ENCODE results near the gene TCF15. TPM values are rescaled to one million over a fixed set of nuclear protein-coding genes. Genes with fewer than 3 reads are reported as not detected.
A peak's percentile ranks its signal among the peaks of the same experiment; 100 is the strongest.

The TCF15 gene
- total and polyA plus RNA-seq, 2 of the 13 experiments (the other 11 are each of a cell fraction or from before 2014, with no cell fraction given) = not detected

GRCh38 chr20:654417-654750, 44.3 kb upstream of the TCF15 start (continued):
- TF ChIP-seq, protein P1, sequence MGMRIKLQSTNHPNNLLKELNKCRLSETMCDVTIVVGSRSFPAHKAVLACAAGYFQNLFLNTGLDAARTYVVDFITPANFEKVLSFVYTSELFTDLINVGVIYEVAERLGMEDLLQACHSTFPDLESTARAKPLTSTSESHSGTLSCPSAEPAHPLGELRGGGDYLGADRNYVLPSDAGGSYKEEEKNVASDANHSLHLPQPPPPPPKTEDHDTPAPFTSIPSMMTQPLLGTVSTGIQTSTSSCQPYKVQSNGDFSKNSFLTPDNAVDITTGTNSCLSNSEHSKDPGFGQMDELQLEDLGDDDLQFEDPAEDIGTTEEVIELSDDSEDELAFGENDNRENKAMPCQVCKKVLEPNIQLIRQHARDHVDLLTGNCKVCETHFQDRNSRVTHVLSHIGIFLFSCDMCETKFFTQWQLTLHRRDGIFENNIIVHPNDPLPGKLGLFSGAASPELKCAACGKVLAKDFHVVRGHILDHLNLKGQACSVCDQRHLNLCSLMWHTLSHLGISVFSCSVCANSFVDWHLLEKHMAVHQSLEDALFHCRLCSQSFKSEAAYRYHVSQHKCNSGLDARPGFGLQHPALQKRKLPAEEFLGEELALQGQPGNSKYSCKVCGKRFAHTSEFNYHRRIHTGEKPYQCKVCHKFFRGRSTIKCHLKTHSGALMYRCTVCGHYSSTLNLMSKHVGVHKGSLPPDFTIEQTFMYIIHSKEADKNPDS (CRISPR knock-in tag; IDR thresholded peaks at IDR 0.05) = no peak

- ATAC-seq = peak; percentile 38
- FAIRE-seq = peak; percentile 8
- 2% methylated on average over 26 of the region's 31 CpGs for WGBS (ENCODE audit: low lambda C conversion rate)
- TF ChIP-seq ZNF205 (CRISPR knock-in tag; IDR thresholded peaks at IDR 0.05) = no peak; the same call in 1 of the 2 replicates
- TF ChIP-seq ZNF496 (CRISPR knock-in tag; IDR thresholded peaks at IDR 0.05; ENCODE audit: insufficient replicate concordance) = no peak
- TF ChIP-seq XBP1 (CRISPR knock-in tag; IDR thresholded peaks at IDR 0.05) = no peak
- TF ChIP-seq JUN (CRISPR knock-in tag; IDR thresholded peaks at IDR 0.05) = no peak
- TF ChIP-seq, protein P2, sequence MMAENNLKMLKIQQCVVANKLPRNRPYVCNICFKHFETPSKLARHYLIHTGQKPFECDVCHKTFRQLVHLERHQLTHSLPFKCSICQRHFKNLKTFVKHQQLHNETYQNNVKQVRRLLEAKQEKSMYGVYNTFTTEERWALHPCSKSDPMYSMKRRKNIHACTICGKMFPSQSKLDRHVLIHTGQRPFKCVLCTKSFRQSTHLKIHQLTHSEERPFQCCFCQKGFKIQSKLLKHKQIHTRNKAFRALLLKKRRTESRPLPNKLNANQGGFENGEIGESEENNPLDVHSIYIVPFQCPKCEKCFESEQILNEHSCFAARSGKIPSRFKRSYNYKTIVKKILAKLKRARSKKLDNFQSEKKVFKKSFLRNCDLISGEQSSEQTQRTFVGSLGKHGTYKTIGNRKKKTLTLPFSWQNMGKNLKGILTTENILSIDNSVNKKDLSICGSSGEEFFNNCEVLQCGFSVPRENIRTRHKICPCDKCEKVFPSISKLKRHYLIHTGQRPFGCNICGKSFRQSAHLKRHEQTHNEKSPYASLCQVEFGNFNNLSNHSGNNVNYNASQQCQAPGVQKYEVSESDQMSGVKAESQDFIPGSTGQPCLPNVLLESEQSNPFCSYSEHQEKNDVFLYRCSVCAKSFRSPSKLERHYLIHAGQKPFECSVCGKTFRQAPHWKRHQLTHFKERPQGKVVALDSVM (CRISPR knock-in tag; IDR thresholded peaks at IDR 0.05) = no peak
- TF ChIP-seq ZSCAN22 (CRISPR knock-in tag; IDR thresholded peaks at IDR 0.05) = no peak
- no peak; the same call in 1 of the 2 replicates for TF ChIP-seq SP140L (CRISPR knock-in tag; IDR thresholded peaks at IDR 0.05; ENCODE audit: borderline replicate concordance)
- no peak for TF ChIP-seq PRDM4 (CRISPR knock-in tag; IDR thresholded peaks at IDR 0.05; ENCODE audit: borderline replicate concordance)
- peak; percentile 76; the same call in 1 of the 2 replicates for TF ChIP-seq MIER3 (CRISPR knock-in tag; IDR thresholded peaks at IDR 0.05; ENCODE audit: borderline replicate concordance)
- 0 out of 2 replicates have a peak, but pooled peaks have one; percentile 53 for TF ChIP-seq ZNF343 (CRISPR knock-in tag; IDR thresholded peaks at IDR 0.05)
- no peak; the same call in 1 of the 2 replicates for TF ChIP-seq NKX3-1 (CRISPR knock-in tag; IDR thresholded peaks at IDR 0.05)
- TF ChIP-seq CEBPG (CRISPR knock-in tag; IDR thresholded peaks at IDR 0.05) = peak; percentile 56
- peak; percentile 22; the same call in 1 of the 2 replicates for TF ChIP-seq ZC3H13 (CRISPR knock-in tag; IDR thresholded peaks at IDR 0.05)
- no peak for TF ChIP-seq ZNF713 (CRISPR knock-in tag; IDR thresholded peaks at IDR 0.05)
Observed at GRCh38 chr20:653590-654416, 43.7 kb upstream of the TCF15 start.

More at GRCh38 chr20:653590-654416, 43.7 kb upstream of the TCF15 start:
- peak overlapping the region; percentile 75 for H3K27ac ChIP-seq (ENCODE audit: extremely low read length, insufficient read depth, low read length)
- H2AFZ ChIP-seq (ENCODE audit: low read length) = peak overlapping the region; percentile 21
- no peaks in the 10 kb centered on the region for H4K20me1 ChIP-seq (ENCODE audit: insufficient read depth, low read length)
- peak; percentile 70 for DNase-seq (ENCODE audit: low spot score)
- peak overlapping the region; percentile 67 to 96 (median 93) for H3K4me3 ChIP-seq (replicated peaks in 1 of 3; ENCODE audit: insufficient read depth in 1 of 3, low read depth in 2 of 3, low read length in 3 of 3)
- in situ Hi-C loops (cut with HindIII; ENCODE audit: extremely low pct_ligation_motif_present, low pct_unique_long_range_greater_than_20kb) = no loop called here
- H3K9ac ChIP-seq (ENCODE audit: insufficient read depth, low read depth, low read length) = peak overlapping the region; percentile 87
- CTCF ChIA-PET (ENCODE audit: low intra/inter-chr PET ratio, low total read pairs) = interaction anchor here (1.2 to 2.3 kb wide), 3 partner anchors 13 to 92 kb away, joined by 3 to 14 read pairs (median 13); no protein-coding TSS in a partner anchor
- no peaks in the 10 kb centered on the region for H3K9me3 ChIP-seq (ENCODE audit: low read length)
- TSS peak; percentile 90 for BruUV-seq (replicated peaks)
- peak overlapping the region; percentile 99 for H3K4me2 ChIP-seq (ENCODE audit: low read depth, low read length)
- intact Hi-C loops (cut with micrococcal nuclease; ENCODE audit: unreplicated experiment) = no loop called here
- POLR2A ChIA-PET = interaction anchor here (0.6 kb wide), 2 partner anchors 110 to 306 kb away, joined by 3 read pairs; partner anchors contain the start of gene CSNK2A1
- H3K27me3 ChIP-seq (ENCODE audit: control insufficient read depth in 1 of 2, insufficient read depth in 2 of 2, low read length in 2 of 2) = peaks cover 7 to 36% of the 10 kb centered on the region in 2 experiments; a peak in 3 of 5 replicates
- H3K79me2 ChIP-seq (ENCODE audit: insufficient read depth, low read length) = peaks cover 13% of the 10 kb centered on the region
- H3K36me3 ChIP-seq (replicated peaks in 1 of 2; ENCODE audit: control insufficient read depth in 1 of 2, insufficient read depth in 2 of 2, low read length in 2 of 2) = peaks cover 2 to 16% of the 10 kb centered on the region in 2 experiments; a peak in 3 of 5 replicates
- peaks cover 37% of the 10 kb centered on the region for H3K4me1 ChIP-seq (ENCODE audit: insufficient read depth, low read length)

All from HepG2 (cell line).